GM12801 (cell line): Measurements from ENCODE around the gene PLVAP.
A peak's percentile ranks its signal among the peaks of the same experiment; 100 is the strongest.

Experiments used
- TF ChIP-seq, protein P1 (sequence below): IDR thresholded peaks from one replicate; pipeline ENCODE4 v1.5.1; 2011; ENCODE audit warnings: control low read depth; ENCODE audit not compliant: insufficient read length; ENCODE audit errors: extremely low read depth

The PLVAP gene

DNA sequence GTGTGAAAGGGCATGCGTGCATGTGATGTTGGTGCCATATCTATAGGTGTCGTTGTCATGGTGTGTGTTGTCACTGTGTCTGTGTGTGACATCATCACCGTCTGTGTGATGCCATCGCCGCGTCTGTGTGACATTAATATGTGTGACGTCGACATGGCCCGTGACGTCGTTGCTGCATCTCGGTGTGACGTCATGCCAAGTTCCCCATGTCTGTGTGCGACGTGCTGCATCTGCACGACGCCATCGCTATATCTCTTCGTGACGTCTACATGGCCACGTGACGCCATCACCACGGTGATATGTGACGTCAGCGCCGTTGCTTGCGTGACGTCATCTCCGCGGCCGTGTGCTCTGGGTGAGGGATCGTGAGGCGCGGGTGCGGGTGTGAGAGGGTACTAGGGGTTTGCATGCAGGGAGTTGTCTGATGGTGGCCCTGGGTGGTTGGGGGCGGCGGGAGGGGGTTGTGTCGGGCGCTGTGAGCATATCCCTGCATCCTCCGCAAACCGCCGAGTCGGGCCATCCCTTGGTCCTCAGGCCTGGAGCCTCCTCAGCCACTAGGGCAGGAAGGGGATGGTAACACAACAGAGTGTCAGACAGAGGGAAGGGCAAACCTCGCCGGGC, 25.2 kb downstream of the PLVAP start:
- TF ChIP-seq, protein P1, sequence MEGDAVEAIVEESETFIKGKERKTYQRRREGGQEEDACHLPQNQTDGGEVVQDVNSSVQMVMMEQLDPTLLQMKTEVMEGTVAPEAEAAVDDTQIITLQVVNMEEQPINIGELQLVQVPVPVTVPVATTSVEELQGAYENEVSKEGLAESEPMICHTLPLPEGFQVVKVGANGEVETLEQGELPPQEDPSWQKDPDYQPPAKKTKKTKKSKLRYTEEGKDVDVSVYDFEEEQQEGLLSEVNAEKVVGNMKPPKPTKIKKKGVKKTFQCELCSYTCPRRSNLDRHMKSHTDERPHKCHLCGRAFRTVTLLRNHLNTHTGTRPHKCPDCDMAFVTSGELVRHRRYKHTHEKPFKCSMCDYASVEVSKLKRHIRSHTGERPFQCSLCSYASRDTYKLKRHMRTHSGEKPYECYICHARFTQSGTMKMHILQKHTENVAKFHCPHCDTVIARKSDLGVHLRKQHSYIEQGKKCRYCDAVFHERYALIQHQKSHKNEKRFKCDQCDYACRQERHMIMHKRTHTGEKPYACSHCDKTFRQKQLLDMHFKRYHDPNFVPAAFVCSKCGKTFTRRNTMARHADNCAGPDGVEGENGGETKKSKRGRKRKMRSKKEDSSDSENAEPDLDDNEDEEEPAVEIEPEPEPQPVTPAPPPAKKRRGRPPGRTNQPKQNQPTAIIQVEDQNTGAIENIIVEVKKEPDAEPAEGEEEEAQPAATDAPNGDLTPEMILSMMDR = no peak

DNA sequence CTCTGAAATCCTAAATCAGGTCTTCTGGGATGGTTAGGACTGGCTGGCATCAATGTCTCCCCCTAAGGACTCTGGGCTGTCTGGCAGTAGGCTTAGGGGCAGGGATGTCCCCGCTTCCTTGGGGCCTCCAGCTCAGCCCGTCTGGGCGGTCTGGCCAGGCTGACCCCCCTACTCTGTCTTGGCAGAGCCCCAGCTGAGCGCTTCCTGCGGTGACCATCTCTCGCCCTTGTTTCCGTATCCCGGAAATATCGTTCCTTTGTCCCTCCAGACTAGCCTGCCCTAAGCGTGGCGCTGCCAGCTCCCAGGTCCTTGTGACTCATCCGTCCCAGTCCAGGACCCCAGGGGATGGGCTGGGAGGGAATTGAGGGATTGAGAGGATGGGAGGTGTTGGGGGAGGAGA, 28.4 kb downstream of the PLVAP start:
- TF ChIP-seq, protein P1 = no peak

DNA sequence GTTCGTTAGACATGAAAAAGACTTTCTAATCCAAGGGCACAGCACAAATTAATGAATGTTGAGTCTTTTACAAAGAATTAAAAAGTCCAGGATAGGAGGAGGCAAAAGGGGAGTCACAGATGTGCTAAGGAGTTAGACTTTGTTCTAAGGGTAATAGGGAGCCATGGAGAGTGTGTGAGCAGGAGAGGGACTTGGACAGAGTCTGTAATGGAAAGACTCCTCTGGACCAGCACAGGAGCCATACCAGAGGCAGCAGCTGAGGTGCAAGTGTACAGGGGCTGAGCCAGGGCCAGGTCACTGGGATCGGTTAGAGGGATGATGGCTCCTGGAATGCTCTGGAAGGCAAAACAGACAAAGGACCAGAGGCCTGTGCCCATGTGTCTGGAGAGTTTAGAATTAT, 29.3 kb downstream of the PLVAP start:
- TF ChIP-seq, protein P1 = no peak

DNA sequence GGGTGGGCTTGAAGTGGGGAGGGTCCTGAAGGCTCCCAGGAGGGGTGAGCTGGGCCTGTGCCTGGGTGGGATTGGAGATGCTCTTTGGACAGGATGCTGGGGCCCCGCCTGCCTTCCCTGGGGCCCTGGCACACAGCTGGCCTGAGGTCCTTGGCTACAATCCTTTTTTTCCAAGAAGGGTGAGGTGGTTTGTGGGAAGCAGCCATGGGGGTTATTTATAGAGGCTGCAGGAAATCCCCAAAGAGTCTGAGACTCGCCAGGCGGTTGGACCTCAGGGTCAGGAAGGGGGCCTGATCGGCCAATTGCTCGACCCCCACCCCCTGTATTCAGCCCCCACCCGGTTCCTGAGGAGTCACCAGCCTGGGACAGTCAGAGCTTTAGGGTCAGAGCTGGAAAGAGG, 29.8 kb downstream of the PLVAP start:
- TF ChIP-seq, protein P1 = no peak

DNA sequence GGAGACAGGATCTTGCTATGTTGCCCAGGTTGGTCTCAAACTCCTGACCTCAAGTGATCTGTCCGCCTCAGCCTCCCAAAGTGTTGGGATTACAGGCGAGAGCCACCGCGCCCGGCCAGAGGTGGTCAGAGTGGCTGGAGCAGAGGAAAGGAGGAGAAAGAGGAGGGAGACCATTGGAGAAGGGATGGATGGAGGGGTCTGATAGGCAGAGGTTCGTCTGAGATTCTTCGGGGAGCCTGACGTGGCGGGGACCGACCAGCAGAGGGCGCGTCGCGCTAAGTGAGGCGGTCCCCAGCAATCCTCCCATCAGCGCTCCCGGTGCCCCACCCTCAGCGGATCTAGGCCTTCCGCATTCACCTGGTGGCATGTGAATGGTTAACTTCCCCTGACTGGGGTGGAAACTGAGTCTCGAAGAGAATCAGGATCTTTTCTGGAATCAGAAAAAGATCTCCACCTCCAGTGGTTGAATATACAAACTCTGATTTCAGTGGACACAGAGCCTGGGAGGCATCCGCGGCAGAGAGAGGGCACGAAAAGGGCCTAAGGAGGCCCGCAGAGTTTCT, 31.0 kb downstream of the PLVAP start:
- TF ChIP-seq, protein P1 = peak; percentile 15

DNA sequence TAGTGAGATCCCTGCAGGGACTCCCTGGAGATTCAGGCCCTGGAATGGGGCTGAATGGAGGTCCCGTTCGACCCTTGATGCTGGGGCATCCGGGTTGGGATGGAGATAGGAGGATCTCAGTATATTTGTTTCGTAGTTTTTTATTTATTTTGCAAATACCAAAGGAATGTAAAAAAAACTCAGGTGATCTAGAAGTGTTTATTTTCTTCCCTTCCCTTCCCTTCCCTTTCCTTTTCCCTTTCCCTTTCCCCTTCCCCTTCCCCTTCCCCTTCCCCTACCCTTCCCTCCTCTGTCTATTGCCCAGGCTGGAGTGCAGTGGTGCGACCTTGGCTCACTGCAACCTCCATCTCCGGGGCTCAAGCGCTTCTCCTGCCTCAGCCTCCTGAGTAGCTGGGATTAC, 35.3 kb downstream of the PLVAP start:
- TF ChIP-seq, protein P1 = no peak

DNA sequence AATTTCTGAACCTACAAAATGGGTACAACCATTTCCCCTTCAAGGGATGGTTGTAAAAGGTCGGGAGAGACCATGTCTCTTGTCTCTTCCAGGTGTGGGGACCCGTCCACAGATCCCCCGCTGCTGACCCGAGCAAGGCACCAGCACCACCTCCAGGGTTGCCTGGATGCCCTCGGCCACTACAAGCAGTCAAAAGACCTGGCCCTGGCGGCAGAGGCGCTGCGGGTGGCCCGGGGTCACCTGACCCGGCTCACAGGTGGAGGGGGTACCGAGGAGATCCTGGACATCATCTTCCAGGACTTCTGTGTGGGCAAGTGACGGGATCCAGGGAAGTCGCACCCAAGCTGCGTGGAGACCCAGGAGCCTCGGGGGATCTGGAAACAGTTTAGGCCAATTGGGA, 35.8 kb downstream of the PLVAP start:
- TF ChIP-seq, protein P1 = no peak

DNA sequence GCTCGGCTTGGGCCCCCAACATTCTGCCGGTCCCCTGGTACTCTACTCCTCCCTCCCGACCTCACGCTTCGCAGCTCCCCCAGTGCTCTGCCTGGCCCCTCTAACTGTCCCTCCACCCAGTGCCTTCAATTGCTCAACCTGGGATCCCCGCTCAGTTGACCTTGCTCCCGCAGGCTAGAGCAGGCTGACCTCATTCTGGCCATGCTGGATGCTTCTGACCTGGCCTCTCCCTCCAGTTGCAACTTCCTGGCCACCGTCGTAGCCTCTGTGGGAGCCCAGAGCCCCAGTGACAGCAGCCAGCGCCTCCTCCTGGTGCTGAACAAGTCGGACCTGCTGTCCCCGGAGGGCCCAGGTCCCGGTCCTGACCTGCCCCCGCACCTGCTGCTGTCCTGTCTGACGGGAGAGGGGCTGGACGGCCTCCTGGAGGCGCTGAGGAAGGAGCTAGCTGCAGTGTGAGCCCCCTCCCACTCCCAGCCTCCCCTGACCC, 36.2 kb downstream of the PLVAP start:
- TF ChIP-seq, protein P1 = no peak
